Pulmonary artery endothelial cell (primary cell): Measurements from ENCODE around the gene IL26. TPM values are rescaled to one million over a fixed set of nuclear protein-coding genes. Genes with fewer than 3 reads are reported as not detected.
"Not testable (repeated sequence)": the region's sequence is repeated elsewhere in the genome, so short reads cannot be mapped to it uniquely, and the experiment has no call there.

Source experiments
- DNase-seq: peaks from one replicate; pipeline ENCODE4 v3.0.0-alpha.2; 2011; ENCODE audit warnings: low read depth, low spot score
- total RNA-seq: library from RNA; depleted of rRNA; stranded (reverse); fragments of >200 nt; gene quantifications from 2 replicates; pipeline ENCODE4 v1.2.3, GENCODE V29; 2014

Gene IL26
- total RNA-seq, 1 donor from 2014 or later = not detected

- DNase-seq = no peak
Measured at GRCh38 chr12:68240079-68240478, 14.5 kb upstream of the IL26 start.

- no peak for DNase-seq
Measured at GRCh38 chr12:68239309-68239982, 13.8 kb upstream of the IL26 start.

- no peak for DNase-seq
Measured at GRCh38 chr12:68237619-68238018, 12.0 kb upstream of the IL26 start.

GRCh38 chr12:68237078-68237477 lies 11.5 kb upstream of the IL26 start:
- DNase-seq = no peak

- DNase-seq = no peak
Measured at GRCh38 chr12:68236421-68237059, 10.9 kb upstream of the IL26 start.

- no peak for DNase-seq
Measured at GRCh38 chr12:68235576-68235975, 10.0 kb upstream of the IL26 start.

GRCh38 chr12:68234140-68234539 lies 8.5 kb upstream of the IL26 start:
- DNase-seq = no peak

- no peak for DNase-seq
Measured at GRCh38 chr12:68233498-68233897, 7.9 kb upstream of the IL26 start.

GRCh38 chr12:68231691-68232090 lies 6.1 kb upstream of the IL26 start:
- no peak for DNase-seq

GRCh38 chr12:68231229-68231628 lies 5.6 kb upstream of the IL26 start:
- DNase-seq = no peak

GRCh38 chr12:68229956-68230355 lies 4.3 kb upstream of the IL26 start:
- DNase-seq = no peak

GRCh38 chr12:68227356-68227755 lies 1.7 kb upstream of the IL26 start:
- DNase-seq = no peak

GRCh38 chr12:68224613-68225285 lies 861 bp downstream of the IL26 start:
- DNase-seq = no peak

- peak; percentile 69 for DNase-seq
Measured at GRCh38 chr12:68223067-68223747, 2.4 kb downstream of the IL26 start.

- DNase-seq = no peak
Measured at GRCh38 chr12:68222326-68222725, 3.3 kb downstream of the IL26 start.

GRCh38 chr12:68221497-68221896 lies 4.1 kb downstream of the IL26 start:
- no peak for DNase-seq

GRCh38 chr12:68210875-68211274 lies 14.7 kb downstream of the IL26 start:
- no peak for DNase-seq

- DNase-seq = not testable (repeated sequence)
Measured at GRCh38 chr12:68209048-68209728, 16.4 kb downstream of the IL26 start.

GRCh38 chr12:68207276-68207675 lies 18.3 kb downstream of the IL26 start:
- DNase-seq = no peak

GRCh38 chr12:68206446-68206845 lies 19.2 kb downstream of the IL26 start:
- DNase-seq = no peak

- no peak for DNase-seq
Measured at GRCh38 chr12:68203460-68203875, 22.1 kb downstream of the IL26 start.

GRCh38 chr12:68200854-68201253 lies 24.8 kb downstream of the IL26 start:
- no peak for DNase-seq
